ENCODE measurements around the gene SORL1-AS1.

SORL1-AS1 gene

DNA sequence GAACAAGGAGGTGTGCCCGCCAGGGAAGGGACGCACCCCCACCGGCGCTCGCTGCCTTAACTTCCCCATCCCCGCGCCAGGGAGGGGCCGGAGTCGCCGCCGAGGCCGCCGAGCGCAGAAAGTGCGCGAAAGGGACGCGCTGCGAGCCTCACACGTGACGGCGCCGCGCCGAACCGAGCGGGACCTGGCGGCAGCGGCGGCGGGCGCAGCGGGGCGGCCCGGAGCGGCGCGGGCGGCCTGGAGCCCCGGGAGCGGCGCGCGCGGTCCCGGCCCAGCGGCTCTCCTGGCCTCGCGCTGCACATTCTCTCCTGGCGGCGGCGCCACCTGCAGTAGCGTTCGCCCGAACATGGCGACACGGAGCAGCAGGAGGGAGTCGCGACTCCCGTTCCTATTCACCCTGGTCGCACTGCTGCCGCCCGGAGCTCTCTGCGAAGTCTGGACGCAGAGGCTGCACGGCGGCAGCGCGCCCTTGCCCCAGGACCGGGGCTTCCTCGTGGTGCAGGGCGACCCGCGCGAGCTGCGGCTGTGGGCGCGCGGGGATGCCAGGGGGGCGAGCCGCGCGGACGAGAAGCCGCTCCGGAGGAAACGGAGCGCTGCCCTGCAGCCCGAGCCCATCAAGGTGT, 670 bp downstream of the SORL1-AS1 start, which contains the start of gene SORL1:
Gene SORL1 (plus strand): TSS at position 329 of the 623 bp plus-strand sequence. CDS start 18 bp downstream, at position 347.
- peak; percentile 54 to 62 for DNase-seq (ENCODE audit: low read depth in 1 of 2, low spot score in 1 of 2)

DNA sequence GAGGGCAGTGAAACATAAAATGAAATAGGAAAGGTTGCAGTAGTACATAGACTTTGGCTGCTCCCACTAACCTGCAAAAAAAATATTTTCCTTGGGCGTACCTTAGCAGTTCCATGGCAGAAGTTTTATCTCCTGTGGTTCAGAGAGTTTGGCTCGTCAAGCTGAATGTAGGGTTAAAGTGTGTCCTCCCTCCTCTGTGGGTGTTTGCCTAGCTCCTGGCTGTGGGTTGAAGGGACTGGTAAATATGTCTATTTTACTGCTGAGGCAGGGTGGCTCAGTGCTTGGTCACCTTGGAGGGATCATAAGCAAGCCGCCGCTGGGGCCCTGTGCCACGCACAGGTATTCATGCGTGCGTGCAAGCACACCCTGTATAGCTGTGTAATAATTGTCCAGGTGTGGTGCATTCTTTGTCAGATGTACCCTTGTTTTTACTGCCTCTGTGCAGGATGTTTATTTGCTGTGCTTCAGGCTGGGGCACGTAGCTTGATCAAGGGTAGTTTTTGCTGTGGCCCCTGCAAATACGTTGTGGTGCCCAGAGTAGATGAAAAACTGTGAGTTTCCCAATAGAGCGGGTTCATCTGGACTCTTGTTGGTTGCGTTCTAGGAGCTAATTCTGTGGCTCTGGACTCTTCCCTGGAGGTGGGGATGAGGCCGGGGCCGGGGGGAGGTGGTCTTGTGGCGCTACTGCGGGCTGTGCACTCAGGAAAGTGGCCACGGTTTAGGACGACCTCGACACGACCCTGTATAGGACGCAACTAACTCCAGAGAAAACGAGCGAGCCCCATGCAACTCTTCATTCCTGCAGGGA, 1.4 kb downstream of the SORL1-AS1 start:
- DNase-seq (ENCODE audit: low read depth in 1 of 2, low spot score in 1 of 2), result no peak

DNA sequence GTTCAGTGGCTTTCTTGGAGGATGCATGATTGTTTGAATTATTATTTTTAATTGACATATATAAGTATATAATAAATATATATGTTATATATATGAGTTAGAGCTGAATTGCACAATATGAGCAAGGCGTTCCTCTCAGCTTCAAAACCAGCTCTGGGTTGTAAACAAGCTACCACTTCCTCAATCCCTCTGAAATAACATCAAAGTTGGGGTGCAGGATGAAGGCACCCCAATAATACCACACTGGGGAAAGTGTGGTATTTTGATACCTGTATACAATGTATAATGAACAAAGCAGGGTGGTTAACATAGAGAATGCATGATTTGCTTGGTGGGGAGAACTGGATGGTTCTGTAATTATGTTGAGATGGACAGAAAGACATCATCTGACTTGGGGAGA, 2.4 kb downstream of the SORL1-AS1 start:
- no peak for DNase-seq (ENCODE audit: low read depth in 1 of 2, low spot score in 1 of 2)

GRCh38 chr11:121449626-121450025, 3.1 kb downstream of the SORL1-AS1 start:
- DNase-seq (ENCODE audit: low read depth in 1 of 2, low spot score in 1 of 2), result no peak

DNA sequence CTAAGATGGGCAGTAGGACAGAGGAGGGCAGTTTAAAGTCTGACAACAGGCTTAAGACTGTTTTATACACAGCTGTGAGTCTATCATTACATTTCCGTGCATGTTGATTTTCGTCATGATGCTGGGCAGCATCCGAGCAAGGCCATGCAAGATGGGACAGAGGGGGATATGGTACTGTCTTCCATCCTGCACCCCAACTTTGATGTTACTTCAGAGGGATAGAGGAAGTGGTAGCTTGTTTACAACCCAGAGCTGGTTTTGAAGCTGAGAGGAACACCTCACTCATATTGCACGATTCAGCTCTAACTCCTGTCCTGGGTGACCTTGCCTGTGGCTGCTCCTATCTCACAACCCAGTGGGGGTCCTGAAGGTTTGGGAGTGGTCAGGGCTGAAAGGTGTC, 3.6 kb downstream of the SORL1-AS1 start:
- no peak for DNase-seq (ENCODE audit: low read depth in 1 of 2, low spot score in 1 of 2)

DNA sequence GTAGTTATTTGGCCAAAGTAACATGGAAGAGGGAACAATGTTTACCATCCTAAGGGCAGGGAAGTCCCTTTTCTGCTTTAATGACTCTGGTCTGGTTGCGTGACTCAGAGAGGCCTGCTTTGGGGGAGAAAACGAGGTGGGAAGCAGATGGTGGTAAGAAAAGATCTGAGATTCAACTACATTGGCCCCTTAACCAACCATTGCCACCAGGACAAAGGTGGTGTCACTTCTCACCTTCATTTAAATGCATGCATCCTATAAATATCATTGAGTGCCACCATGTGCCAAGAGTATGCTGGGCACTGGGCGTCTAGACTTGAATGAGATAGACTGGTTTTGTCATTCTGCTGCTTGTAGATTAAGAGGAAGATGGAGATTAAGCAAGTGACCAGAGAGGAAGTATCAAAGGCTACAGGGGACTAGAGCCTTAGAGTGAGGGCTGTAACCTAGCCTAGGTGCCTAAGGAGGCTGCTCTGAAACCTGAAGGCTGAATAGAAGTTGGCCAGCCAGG, 4.3 kb downstream of the SORL1-AS1 start:
- no peak for DNase-seq (ENCODE audit: low read depth in 1 of 2, low spot score in 1 of 2)

DNA sequence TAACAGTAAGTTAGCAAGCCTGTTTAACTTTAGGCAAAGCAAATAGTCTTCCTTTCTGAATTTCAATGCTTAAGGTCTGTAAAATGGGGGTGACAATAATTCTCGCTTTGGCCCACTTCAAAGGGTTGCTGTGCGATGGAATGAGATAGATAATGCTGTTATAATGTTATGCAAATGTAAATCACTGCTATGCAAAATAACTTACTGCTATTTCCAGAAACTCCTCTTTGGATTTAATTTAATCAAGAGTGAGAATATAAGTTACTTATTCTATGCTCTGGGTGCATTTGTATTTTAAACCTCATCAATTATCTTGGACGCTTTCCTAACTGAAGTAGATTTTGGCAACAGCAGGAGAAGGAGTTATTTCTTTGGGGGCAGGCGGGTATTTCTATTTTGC, 4.8 kb downstream of the SORL1-AS1 start:
- DNase-seq (ENCODE audit: low read depth in 1 of 2, low spot score in 1 of 2), result no peak

- DNase-seq (ENCODE audit: low read depth in 1 of 2, low spot score in 1 of 2), result no peak
Observed at GRCh38 chr11:121446752-121447156, 6.0 kb downstream of the SORL1-AS1 start.

DNA sequence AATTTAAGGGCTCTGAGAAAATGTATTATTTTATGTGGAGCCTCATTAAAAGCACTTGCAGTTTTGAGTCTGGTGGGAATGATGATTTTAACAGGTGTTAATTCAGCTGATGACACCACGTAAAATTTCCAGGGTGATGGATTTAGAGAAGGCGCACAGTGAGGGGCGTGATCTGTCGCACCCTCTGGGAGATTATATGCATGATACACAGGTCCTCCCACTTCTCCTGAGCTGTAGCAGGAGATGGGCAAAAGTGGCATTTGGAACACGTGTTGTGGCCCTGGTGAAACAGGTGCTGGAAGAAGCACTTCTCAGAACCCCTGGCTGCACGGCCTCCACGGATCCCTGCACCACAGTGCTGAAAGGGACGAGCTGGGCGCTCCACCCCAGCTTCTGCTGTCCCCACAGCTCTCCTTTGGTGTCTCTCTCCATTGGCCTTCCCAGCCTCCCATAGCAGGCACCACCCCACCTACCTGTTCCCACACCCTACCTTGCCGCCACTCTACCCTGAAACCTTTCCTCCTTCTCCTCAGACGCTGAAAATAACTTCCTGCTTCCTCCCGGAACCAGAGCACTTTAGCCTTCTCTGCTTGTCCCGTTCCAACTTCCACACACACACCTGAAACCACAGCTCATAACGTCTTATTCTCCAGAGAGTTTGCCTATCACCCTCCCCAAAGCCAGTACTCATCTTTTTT, 7.5 kb downstream of the SORL1-AS1 start:
- DNase-seq (ENCODE audit: low read depth in 1 of 2, low spot score in 1 of 2), result no peak

DNA sequence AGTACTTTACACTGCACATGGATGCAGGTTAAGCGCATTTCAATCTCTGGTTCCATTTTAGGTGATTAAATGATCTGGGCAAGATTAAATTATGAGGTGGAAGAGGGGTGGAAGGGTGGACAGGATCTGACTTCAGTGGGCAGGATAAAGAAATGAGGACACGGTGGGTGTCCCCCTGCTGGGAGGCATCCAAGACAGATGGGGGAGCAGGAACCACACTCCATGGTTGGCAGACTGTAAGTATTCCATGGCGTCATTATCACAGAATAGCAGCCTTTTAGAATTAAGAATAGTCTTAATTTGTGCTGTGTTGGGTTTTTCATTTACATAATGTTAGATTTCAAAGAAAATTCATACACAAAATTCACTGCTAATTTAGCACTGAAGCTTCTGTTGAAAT, 8.2 kb downstream of the SORL1-AS1 start:
- DNase-seq (ENCODE audit: low read depth in 1 of 2, low spot score in 1 of 2), result no peak

DNA sequence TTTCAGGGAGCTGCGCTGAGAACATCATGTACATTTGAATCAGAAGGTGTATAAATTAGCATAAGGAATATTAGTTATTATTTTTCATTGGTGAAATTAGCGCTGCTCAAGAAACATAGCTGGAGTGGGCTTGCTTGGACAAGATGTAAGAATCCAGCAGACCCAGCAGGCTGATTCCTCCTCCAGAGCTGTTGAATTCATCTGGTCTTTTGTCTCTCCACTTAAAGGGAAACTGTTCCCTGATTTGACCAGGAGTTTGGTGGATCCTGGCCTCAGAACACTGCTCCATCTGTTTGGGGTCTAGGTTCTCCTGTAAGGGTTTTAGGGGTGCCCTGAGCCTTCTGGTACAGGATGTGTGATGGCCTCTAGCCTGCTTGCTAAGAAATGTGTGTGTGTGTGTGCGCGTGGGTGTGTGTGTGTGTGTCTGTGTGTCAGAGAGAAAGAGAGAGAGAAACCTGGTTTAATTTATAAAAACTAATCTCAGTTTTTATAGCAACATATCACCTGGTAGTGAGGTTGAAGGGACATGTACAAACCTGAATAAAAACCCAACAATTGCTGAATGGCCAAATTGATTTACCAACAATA, 9.0 kb downstream of the SORL1-AS1 start:
- DNase-seq (ENCODE audit: low read depth in 1 of 2, low spot score in 1 of 2), result no peak

DNA sequence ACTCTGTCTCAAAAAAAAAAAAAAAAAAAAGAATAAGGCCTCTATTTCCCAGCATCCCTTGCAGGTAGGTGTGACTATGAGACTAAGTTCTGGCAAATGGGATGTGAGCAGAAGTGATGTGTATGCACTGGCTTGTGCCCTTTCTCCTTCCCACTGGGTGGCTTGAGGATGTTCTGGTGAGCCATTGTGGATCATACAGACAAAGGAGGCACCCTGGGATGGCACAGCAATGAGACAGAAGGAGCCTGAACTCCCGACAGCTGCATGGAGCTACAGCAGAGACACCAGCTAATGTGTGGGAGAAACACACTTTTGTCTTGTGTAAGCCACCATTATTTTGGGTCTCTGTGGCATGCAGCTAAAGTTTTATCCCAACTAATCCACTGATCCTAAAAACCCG, 11.2 kb downstream of the SORL1-AS1 start:
- DNase-seq (ENCODE audit: low read depth in 1 of 2, low spot score in 1 of 2), result no peak

GRCh38 chr11:121439759-121440158, 13.0 kb downstream of the SORL1-AS1 start:
- no peak for DNase-seq (ENCODE audit: low read depth in 1 of 2, low spot score in 1 of 2)

DNA sequence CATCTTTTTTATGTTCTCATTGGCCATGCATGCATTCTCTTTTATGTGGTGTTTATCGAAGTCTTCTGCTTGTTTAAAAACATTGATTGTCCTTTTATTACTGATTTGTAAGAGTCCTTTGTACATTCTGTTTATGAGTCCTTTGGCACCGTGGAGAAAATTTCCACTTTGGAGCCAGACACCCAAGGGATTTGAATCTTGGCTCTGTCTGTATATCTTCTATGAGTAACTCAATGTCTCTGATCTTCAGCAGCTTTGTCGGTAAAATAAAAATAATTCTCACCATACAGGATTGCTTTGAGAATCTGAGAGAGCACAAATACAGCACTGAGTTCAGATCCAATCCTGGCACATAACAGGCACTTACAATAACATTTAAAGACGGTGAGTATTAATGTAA, 13.4 kb downstream of the SORL1-AS1 start:
- no peak for DNase-seq (ENCODE audit: low read depth in 1 of 2, low spot score in 1 of 2)

- DNase-seq (ENCODE audit: low read depth in 1 of 2, low spot score in 1 of 2), result no peak
Observed at GRCh38 chr11:121437686-121438078, 15.1 kb downstream of the SORL1-AS1 start.

- DNase-seq (ENCODE audit: low read depth in 1 of 2, low spot score in 1 of 2), result no peak
Observed at GRCh38 chr11:121437018-121437685, 15.6 kb downstream of the SORL1-AS1 start.

DNA sequence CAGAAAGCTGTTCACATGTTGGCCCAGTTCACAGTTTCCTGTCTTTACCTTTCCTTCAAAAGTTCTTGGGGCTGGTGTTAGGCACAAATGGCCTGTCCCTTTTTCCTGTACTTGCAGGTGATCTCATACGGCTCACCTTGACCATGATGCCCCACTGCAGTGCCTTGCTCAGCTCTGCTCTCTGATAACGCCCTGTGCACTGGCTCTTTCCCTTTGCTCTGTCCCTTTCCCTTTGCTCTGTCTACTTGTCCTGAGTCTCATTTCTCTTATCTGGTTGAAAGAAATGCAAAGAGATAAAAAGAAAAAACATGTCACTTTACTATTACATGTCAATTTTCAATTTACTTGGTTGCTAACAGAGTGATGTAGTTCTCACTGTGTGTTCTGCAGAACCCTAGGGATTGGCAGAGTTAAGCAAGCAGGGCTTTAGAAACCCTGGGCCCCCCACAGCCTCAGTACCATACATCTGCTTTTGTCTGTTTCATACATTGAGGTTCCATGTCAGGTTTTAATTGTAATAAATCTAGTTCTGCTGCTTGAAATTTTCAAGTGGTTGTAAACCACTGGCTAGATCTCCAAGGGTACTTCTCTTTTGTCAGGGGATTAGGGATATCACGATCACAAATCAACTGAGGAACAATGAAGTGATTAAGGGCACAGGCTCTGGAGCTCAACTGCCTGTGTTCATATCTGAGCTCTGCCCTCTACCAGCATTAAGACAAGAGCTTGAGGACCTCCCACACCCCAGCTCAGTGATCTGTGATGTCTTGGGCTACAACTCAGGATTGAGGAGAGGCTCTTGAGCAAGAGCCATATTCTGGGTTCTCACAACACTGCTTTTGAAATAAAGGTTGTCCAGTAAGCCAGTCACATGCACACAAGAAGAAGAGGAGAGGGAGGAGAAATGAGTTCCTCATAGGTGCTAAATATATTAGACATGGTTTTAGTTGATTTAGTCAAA, 16.9 kb downstream of the SORL1-AS1 start:
- no peak for DNase-seq (ENCODE audit: low read depth in 1 of 2, low spot score in 1 of 2)

DNA sequence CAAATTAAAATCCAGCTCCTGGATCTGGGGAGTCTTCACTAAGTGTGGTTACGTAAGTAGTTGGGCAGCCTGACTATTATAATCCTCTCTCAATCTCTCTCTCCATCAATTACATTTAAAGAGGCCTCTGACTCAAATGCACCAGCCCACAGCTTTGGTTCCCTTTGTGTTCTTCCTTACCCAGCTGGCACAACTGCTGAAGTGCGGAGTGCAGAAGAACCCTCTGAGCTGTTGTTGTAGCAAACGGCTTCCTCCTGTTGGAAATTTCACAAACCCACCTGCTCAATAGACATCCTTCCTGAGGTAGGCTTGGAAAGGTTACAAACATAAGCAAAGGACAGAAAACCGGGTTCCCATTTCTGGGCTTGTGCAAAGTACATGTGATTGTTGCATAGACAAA, 17.6 kb downstream of the SORL1-AS1 start:
- DNase-seq (ENCODE audit: low read depth in 1 of 2, low spot score in 1 of 2), result no peak

DNA sequence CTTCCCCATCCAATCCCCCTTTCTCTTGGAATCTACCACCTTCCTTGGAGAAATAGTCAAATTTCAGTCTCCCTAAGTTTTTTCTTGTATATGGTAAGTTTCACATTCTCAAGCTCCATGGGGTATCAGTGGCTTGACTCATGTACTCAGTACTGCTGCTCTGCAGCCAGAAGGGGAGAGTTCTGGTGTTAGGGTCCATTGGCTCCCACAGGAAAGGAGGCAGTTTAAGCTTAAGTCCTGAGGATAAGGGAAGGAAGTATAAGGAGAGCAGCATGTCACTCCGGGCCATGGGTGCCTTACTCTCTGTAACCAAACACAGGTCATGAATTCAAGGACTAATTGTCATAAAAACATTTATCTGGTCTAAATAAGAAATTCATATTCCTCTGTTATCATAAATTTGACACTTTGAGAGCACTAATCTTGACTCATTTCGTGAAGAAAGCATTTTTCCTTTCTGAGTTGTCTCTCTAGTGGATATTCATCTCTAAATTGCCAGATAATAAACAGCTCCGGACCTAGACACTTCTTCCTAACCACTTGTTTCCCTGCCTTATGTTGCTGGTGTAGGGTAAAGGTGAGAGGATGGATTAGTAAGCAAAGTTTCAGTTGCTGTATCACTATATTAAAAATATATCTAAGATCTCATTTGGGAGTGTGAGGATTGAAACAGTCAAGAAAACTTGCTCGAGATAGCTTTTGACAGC, 20.8 kb downstream of the SORL1-AS1 start:
- DNase-seq (ENCODE audit: low read depth in 1 of 2, low spot score in 1 of 2), result no peak

All from activated CD4-positive, alpha-beta T cell treated with anti-CD3 and anti-CD28 coated beads, Interleukin-2, amount 50 U/mL, for 24 hours (primary cell).